ENCODE data around the gene HEMGN.

Gene HEMGN

DNA sequence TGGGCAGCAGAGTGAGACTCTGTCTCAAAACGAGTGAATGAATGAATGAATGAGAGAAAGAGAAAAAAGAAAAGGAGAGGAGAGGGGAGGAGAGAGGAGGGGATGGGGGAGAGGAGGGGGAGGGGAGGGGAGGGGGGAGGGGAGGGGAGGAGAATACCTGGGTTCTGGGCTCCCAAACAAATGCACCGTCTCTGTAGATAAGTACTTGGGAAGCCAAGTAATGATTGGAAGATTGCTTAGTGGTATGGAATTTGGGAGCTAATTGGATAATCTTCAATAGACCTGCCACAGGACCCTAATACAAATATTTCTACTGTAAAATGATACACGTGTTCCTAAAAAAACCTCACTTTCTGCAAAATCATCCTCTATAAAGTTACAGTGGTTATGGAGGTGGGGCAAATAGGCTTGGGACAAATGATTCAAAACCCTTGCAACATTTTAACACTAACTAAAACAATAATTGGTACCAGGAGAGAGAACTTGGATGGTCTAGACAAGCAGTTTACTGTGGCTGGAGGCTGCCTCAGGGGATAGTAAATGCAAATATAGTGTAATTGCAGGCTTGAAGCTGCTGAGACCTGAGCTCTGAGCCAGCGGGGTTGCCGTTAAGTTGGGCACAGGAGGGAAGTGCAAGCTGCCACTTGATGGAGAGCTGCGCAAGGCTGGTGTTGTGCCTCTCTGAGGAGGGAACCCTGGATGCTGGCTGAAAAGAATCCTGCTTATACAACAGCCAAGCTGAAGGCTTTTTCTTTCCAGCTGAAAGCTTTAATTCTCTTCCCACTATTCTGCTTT, 3.5 kb downstream of the HEMGN start:
- in situ Hi-C loops (cut with MboI; ENCODE audit: low sequenced_read_pairs), result no loop called here

DNA sequence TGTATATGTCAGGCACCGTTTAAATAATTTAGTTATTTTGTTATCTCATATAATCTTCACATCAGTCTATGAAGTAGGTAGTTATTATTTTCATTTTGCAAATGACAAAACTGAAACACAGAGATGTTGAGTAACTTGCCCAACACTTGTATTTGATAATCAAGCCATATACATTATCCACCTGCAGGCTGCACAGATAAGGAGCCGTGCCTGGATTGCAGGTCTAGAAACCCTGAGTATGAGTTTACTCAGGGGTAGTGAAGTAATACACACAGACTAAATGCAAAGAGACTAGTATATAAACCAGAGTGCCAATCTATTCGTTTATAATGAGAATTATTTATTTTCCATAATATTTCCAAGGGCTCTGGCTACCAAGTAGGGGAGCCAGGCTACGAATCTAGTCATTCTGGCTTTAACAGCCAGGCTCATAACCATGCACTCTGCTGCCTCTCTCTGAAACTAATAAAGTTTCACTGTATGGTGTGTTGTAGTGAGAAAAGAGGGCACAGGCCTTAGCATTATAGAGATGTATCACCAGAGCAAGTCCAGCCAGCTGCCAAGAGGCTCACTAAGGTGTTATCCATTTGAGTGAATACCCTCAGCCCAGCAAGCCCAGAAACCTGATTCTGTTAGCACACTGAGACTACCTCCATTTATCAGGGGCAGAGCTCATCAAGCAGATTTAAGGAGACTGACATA, 4.5 kb downstream of the HEMGN start:
- in situ Hi-C loops (cut with MboI; ENCODE audit: low sequenced_read_pairs), result no loop called here

DNA sequence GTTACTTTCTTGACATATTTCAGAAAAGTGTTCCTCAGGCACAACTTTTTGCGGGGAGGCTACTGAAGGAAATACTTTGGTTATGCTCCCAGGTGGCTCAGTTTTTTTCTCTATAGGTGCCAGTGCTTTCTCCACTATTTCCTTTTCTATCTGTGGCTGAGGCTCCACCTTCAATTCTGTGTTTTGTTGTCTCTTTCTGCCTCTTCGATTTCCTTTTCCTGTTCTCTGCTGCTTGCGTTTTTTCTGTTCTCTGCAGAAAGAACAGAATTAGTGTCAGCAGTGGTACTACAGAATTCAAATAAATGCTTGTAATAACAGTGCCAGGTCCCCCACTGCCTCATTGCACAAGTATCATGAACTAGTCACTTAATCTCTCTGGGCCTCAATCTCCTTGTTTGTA, 7.0 kb downstream of the HEMGN start:
- in situ Hi-C loops (cut with MboI; ENCODE audit: low sequenced_read_pairs), result no loop called here

DNA sequence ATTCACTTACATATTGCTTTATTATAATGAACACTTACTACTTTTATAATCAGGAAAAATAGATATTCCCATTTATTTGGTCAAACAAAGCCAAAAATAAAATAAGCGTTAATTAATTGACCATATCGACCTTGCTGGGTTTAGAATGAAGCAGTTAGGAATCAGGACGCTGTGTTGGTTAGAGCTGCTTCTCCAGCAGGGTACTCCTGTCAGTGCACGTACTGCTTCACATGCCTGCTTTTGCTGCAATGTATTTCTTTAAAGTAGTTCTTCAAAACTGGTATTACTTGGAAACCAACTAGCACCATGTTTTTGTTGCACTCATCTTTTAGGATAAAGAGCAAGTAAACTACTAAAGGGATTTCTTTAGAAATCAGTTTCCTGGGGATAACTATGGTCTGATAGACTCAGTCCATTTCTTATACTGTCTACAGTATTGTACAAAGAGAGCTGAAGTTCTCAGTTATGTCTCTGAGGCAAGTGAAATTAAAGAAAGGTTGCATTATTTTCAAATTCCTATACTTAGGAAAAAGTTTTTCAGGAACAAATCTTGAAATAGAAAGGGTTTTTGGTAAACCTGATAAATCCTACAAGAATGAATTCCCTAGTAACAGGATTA, 8.9 kb downstream of the HEMGN start:
- in situ Hi-C loops (cut with MboI; ENCODE audit: low sequenced_read_pairs), result no loop called here

GRCh38 chr9:97925497-97926334, 12.3 kb downstream of the HEMGN start:
- in situ Hi-C loops (cut with MboI; ENCODE audit: low sequenced_read_pairs), result no loop called here

- in situ Hi-C loops (cut with MboI; ENCODE audit: low sequenced_read_pairs), result loop anchor here (25.0 kb wide), 1 partner anchor 338 kb away; the partner anchor contains the start of gene TBC1D2
These were observed 13.6 kb downstream of the HEMGN start for GRCh38 chr9:97924386-97924785.

GRCh38 chr9:97923529-97924108, 14.4 kb downstream of the HEMGN start:
- in situ Hi-C loops (cut with MboI; ENCODE audit: low sequenced_read_pairs), result loop anchor here (25.0 kb wide), 1 partner anchor 339 kb away; the partner anchor contains the start of gene TBC1D2

DNA sequence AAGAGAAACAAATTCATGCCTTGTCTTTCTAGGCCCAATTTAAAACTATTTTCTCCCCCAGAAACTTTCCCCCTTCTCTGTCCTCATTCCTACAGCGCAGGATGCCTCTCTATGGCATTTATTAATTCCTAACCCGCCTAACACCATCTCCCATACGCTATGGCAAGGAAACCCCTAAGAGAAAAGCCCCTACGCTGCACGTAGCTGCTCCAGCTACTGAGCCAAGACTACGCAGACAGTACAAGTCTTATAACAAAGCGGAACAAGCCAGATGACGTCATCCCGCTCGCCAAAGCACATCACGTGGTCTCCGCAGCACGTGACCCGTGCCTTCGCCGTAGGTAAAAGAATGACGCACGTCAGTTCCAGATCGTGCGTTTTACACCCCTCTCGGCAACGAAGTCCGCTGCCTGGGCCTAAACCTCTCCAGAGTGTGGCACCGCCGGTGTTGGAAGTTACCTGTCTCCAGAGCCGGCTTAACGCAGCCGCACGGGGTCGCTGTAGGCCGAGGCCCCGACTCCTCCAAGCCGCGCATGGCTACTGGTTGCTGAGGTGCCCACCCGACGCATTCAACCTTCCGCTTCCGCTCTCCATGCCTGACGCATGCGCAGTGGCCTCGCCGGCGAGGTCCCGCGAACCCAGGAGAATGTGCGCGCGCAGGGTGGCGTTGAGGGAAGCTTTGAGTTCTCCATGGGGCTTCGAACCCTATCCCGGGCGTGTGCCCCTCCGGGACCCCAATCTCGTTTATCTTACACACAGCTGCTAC, 15.8 kb downstream of the HEMGN start, which contains the start of gene TRMO:
Gene TRMO, minus strand, starts transcription at position 542 of the 766 bp plus-strand sequence. Its CDS starts 7 bp downstream, at position 535.
- in situ Hi-C loops (cut with MboI; ENCODE audit: low sequenced_read_pairs), result loop anchor here (25.0 kb wide), 1 partner anchor 340 kb away; the partner anchor contains the start of gene TBC1D2

DNA sequence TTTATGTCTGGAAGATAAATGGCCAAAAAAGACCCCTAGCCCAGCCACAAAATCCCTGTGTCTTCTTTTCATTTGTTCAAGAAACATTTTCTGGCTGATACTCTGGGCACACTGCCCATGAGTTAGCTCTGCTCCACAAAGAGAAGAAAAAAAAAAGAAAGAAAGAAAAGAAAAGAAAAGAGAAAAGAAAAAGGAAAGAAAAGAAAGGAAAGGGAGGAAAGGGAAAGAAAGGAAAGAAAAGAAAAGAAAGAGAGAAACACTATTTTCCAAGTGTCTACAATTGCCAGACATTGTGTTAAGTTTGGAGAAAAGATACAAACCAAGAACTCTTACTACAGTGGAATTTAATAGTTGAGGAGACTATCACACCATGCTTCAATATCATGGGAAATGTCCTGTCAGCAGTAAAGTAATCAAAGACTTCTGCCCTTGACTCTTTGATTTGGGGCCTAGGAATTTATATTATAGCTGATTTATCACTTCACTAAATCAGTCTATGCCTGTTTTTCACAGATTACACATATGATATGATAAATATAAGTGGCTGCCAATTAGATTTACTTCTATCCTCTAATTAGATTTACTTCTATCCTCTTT, 18.7 kb downstream of the HEMGN start:
- in situ Hi-C loops (cut with MboI; ENCODE audit: low sequenced_read_pairs), result loop anchor here (25.0 kb wide), 1 partner anchor 343 kb away; the partner anchor contains the start of gene TBC1D2

DNA sequence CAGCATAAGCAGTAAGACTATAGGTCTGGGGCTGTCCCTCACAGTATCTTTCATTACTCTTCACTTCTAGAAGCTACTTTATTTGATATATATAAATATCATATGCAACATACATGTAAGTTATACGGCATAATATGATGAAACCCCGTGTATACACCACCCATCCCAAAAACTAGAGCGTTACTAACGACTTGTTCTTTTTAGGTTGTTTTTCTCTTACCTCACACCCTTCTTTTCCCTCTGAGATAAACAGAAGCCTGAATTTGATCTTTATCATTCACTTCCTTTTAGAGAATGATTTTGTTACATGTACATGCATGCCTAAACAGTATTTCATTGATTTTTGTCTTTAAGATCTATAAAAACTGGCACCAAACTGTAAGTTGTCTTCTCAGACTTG, 19.4 kb downstream of the HEMGN start:
- in situ Hi-C loops (cut with MboI; ENCODE audit: low sequenced_read_pairs), result loop anchor here (25.0 kb wide), 1 partner anchor 344 kb away; the partner anchor contains the start of gene TBC1D2

DNA sequence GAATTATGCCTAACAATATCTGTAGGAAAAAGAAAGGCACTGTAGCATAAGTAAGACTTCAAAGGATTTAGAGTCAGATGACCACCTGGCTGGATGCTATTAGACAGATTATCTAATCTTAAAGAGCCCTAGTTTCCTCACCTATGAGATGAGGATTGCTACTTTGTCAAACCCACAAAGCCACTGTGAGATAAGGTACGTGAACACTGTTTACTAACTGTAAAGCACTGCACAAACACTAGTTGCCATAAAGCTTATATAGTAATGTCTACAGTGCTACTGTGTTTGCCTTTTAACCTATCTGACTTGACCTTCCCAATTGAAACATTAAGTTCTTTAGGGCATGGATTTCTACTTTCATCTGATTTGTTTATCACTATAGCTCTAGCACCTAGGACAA, 26.0 kb downstream of the HEMGN start:
- in situ Hi-C loops (cut with MboI; ENCODE audit: low sequenced_read_pairs), result loop anchor here (25.0 kb wide), 1 partner anchor 350 kb away; the partner anchor contains the start of gene TBC1D2

DNA sequence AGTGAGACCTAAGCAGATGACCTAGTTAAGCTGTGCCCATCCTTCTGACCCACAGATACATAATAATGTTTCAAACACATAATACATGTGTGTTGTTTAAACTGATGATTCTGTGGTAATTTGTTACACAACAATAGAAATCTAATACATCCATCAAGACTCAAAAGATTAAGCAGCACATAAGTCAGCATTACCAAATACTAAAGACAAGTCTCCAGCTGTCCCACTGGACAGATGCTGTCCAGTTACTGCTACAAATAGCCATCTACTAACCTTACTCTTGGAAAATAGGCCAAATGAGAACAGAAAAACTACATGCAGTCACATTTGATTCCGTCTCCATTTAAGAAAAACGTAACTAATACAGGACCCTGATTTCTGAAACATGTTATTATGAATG, 26.4 kb downstream of the HEMGN start:
- in situ Hi-C loops (cut with MboI; ENCODE audit: low sequenced_read_pairs), result loop anchor here (25.0 kb wide), 1 partner anchor 351 kb away; the partner anchor contains the start of gene TBC1D2

- in situ Hi-C loops (cut with MboI; ENCODE audit: low sequenced_read_pairs), result loop anchor here (25.0 kb wide), 1 partner anchor 352 kb away; the partner anchor contains the start of gene TBC1D2
These were observed 27.6 kb downstream of the HEMGN start for GRCh38 chr9:97910357-97910756.

DNA sequence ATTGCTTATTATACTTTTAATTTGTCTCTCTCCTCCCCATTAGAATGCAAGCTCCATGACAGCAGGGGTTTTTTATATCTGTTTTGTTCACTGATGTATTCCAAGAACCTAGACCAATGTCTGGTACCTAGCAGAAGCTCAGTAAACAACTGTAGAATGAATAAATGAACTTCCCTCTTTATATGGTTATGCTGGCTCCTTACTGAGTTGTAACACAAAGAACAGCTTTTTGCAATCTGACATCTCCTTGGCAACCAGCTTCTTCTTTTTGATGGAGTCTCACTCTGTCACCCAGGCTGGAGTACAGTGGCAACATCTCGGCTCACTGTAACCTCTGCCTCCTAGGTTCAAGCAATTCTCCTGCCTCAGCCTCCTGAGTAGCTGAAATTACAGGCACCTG, 29.3 kb downstream of the HEMGN start:
- in situ Hi-C loops (cut with MboI; ENCODE audit: low sequenced_read_pairs), result loop anchor here (25.0 kb wide), 1 partner anchor 354 kb away; the partner anchor contains the start of gene TBC1D2

DNA sequence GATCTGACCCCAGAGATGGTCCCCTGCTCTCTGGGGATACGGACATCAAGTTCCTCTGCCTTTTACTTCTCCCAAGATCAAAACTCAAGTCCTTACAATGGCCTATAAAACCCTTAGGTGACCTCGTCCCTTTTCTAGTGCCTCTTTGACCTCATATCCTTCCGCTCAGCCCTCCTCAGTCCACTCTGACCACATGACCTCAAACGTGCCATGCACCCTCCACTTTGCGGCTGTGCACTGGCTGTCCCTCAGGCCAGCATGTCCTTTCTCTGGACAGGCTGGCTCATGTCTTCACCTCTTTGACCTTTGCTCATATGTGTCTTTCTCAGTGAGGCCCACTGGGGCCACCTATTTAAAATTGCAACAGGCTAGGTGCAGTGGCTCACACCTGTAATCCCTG, 30.3 kb downstream of the HEMGN start:
- in situ Hi-C loops (cut with MboI; ENCODE audit: low sequenced_read_pairs), result loop anchor here (25.0 kb wide), 1 partner anchor 355 kb away; the partner anchor contains the start of gene TBC1D2

GRCh38 chr9:97907046-97907445, 30.9 kb downstream of the HEMGN start:
- in situ Hi-C loops (cut with MboI; ENCODE audit: low sequenced_read_pairs), result loop anchor here (25.0 kb wide), 1 partner anchor 355 kb away; the partner anchor contains the start of gene TBC1D2

- in situ Hi-C loops (cut with MboI; ENCODE audit: low sequenced_read_pairs), result loop anchor here (25.0 kb wide), 1 partner anchor 356 kb away; the partner anchor contains the start of gene TBC1D2
These were observed 31.6 kb downstream of the HEMGN start for GRCh38 chr9:97906236-97906831.

GRCh38 chr9:97905228-97905627, 32.7 kb downstream of the HEMGN start:
- in situ Hi-C loops (cut with MboI; ENCODE audit: low sequenced_read_pairs), result loop anchor here (25.0 kb wide), 1 partner anchor 357 kb away; the partner anchor contains the start of gene TBC1D2

Measured in HL-60/S4 treated with retinoic acid at 250 ng/mL for 4 days and 3 days (cell line).